CD14-positive monocyte (primary cell): ENCODE results near the gene CCDC13. TPM values are rescaled to one million over a fixed set of nuclear protein-coding genes. Genes with fewer than 3 reads are reported as not detected.

Experiments
- DNase-seq, 3 donors: peaks; one replicate each; pipeline ENCODE4 v3.0.0-alpha.2; 2011 to 2022
- H2AFZ ChIP-seq: 2 replicates; pipeline ENCODE4 v1.6.0; 2012; ENCODE audit warnings: mild to moderate bottlenecking, low read depth, low read length, inconsistent platforms; ENCODE audit not compliant: insufficient read depth, poor library complexity, severe bottlenecking
- H3K27ac ChIP-seq, 2 donors: 1 replicate in 1 of 2; 2 replicates in 1 of 2; pipeline ENCODE4 v1.5.1; 2012 to 2013; ENCODE audit warnings: low read length in 2 of 2, control low read depth in 1 of 2, inconsistent platforms in 1 of 2, low read depth in 1 of 2, mild to moderate bottlenecking in 1 of 2
- H3K27me3 ChIP-seq, 2 donors: one replicate each; pipeline versions ENCODE4 v1.6.0 to v1.6.1; 2011 to 2013; ENCODE audit warnings: low read length in 2 of 2; ENCODE audit not compliant: control insufficient read depth in 2 of 2, insufficient read depth in 2 of 2
- H3K36me3 ChIP-seq, 2 donors: replicated peaks in 1 of 2; 1 replicate in 1 of 2; 2 replicates in 1 of 2; pipeline versions ENCODE4 v1.5.1 to v1.6.1; 2012 to 2013; ENCODE audit warnings: low read length in 2 of 2, control low read depth in 1 of 2, inconsistent platforms in 1 of 2, mild to moderate bottlenecking in 1 of 2; ENCODE audit not compliant: insufficient read depth in 2 of 2, control insufficient read depth in 1 of 2
- H3K4me1 ChIP-seq, 2 donors: 1 replicate in 1 of 2; 2 replicates in 1 of 2; pipeline versions ENCODE4 v1.5.1 to v1.6.1; 2012 to 2013; ENCODE audit warnings: low read length in 2 of 2, control low read depth in 1 of 2, inconsistent platforms in 1 of 2, mild to moderate bottlenecking in 1 of 2, moderate library complexity in 1 of 2; ENCODE audit not compliant: insufficient read depth in 2 of 2, control insufficient read depth in 1 of 2
- H3K4me2 ChIP-seq: replicated peaks from 2 replicates; pipeline ENCODE3; 2012; ENCODE audit warnings: low read length, moderate library complexity, mild to moderate bottlenecking; ENCODE audit not compliant: poor library complexity, severe bottlenecking; ENCODE audit errors: extremely low read depth
- H3K4me3 ChIP-seq, 3 experiments: fragments of 200-600 bp in 1 of 3; sonication (generic) in 1 of 3; replicated peaks in 1 of 3; 1 replicate in 2 of 3; 2 replicates in 1 of 3; pipeline ENCODE4 v1.5.1; 2011 to 2013; ENCODE audit warnings: low read length in 3 of 3, mild to moderate bottlenecking in 3 of 3, control low read depth in 2 of 3, low read depth in 2 of 3, inconsistent platforms in 1 of 3, moderate library complexity in 1 of 3
- H3K79me2 ChIP-seq: 2 replicates; pipeline ENCODE4 v1.6.0; 2012; ENCODE audit warnings: mild to moderate bottlenecking, control low read depth, inconsistent platforms, low read length, moderate library complexity; ENCODE audit not compliant: insufficient read depth
- H3K9ac ChIP-seq: 2 replicates; pipeline ENCODE4 v1.6.0; 2017; ENCODE audit warnings: low read length, mild to moderate bottlenecking; ENCODE audit not compliant: insufficient read depth, poor library complexity, severe bottlenecking
- H3K9me3 ChIP-seq, 2 donors: replicated peaks in 1 of 2; 1 replicate in 1 of 2; 2 replicates in 1 of 2; pipeline versions ENCODE4 v1.5.1 to v1.6.1; 2012 to 2013; ENCODE audit warnings: low read length in 2 of 2, control low read depth in 1 of 2; ENCODE audit not compliant: control insufficient read depth in 1 of 2, insufficient read depth in 1 of 2
- H4K20me1 ChIP-seq: 2 replicates; pipeline ENCODE4 v1.6.0; 2012; ENCODE audit warnings: mild to moderate bottlenecking, low read length, control low read depth, moderate library complexity; ENCODE audit not compliant: insufficient read depth
- H3K27ac Mint-ChIP-seq, 7 donors: one replicate each; pipeline ENCODE4 v1.8.0; 2020; ENCODE audit warnings: mild to moderate bottlenecking in 7 of 7, mixed read lengths in 7 of 7, moderate library complexity in 6 of 7, inconsistent platforms in 2 of 7
- H3K27me3 Mint-ChIP-seq, 3 donors: one replicate each; pipeline ENCODE4 v1.8.0; 2021 to 2022; ENCODE audit warnings: low read depth in 3 of 3, mild to moderate bottlenecking in 3 of 3, mixed read lengths in 3 of 3, moderate library complexity in 3 of 3, inconsistent platforms in 1 of 3
- H3K36me3 Mint-ChIP-seq, 2 donors: one replicate each; pipeline ENCODE4 v1.8.0; 2020; ENCODE audit warnings: mixed read lengths in 2 of 2, inconsistent platforms in 1 of 2, mild to moderate bottlenecking in 1 of 2
- H3K4me1 Mint-ChIP-seq: one replicate; pipeline ENCODE4 v1.8.0; 2020; ENCODE audit warnings: mild to moderate bottlenecking, mixed read lengths
- H3K4me3 Mint-ChIP-seq, 2 donors: one replicate each; pipeline ENCODE4 v1.8.0; 2020; ENCODE audit warnings: mild to moderate bottlenecking in 2 of 2, mixed read lengths in 2 of 2, moderate library complexity in 1 of 2
- H3K9me3 Mint-ChIP-seq, 7 donors: one replicate each; pipeline ENCODE4 v1.8.0; 2020 to 2022; ENCODE audit warnings: mixed read lengths in 7 of 7, mild to moderate bottlenecking in 6 of 7, moderate library complexity in 6 of 7, inconsistent platforms in 2 of 7
- CTCF ChIP-seq: fragments of 200-600 bp; IDR thresholded peaks from one replicate; pipeline ENCODE4 v1.8.0; 2022; ENCODE audit warnings: antibody characterized with exemption, mild to moderate bottlenecking
- WGBS: methylation state at CpG from one replicate; pipeline ENCODE4 v1.1.5; 2013; ENCODE audit warnings: missing lambda C conversion rate; ENCODE audit not compliant: insufficient coverage; 5-methylcytosine and 5-hydroxymethylcytosine counted together
- intact Hi-C, 2 donors: fragments of 100-400 bp; cut with micrococcal nuclease; formaldehyde crosslinking; loops; one replicate each; pipeline versions ENCODE4 v1.15.0 to v1.15.1; 2023
- polyA plus RNA-seq, 3 donors: library from polyadenylated mRNA; depleted of rRNA in 1 of 3; unstranded in 2 of 3; stranded (reverse) in 1 of 3; fragments of 300-500 nt in 2 of 3; fragments of >200 nt in 1 of 3; fragmentation: Illumina TruSeq in 2 of 3; gene quantifications; 1 replicate in 2 of 3; 2 replicates in 1 of 3; pipeline ENCODE4 v1.2.3, GENCODE V29; 2012 to 2021

The CCDC13 gene
- polyA plus RNA-seq, 3 donors = 0.97 to 2.4 (median 1.8) TPM

GRCh38 chr3:42804106-42804830, 31.2 kb upstream of the CCDC13 start, which contains the start of gene HIGD1A:
Gene HIGD1A, minus strand, starts transcription at chr3:42804490. Its CDS starts 10,237 bp downstream, at chr3:42794253.
- under 1% methylated on average over 56 of the region's 63 CpGs for WGBS
- H3K4me3 Mint-ChIP-seq = peak within 1 kb of the TSS; percentile 98 to 99
- Histone ChIP-seq H3K4me3 (peak within 1 kb of the TSS; percentile 58 to 97 (median 80)), H3K27ac (peak within 1 kb of the TSS; percentile 79 to 80), H3K9me3 (no peaks in the 10 kb centered on the region), H3K9ac (peak within 1 kb of the TSS; percentile 75), H3K27me3 (peaks cover 2 to 18% of the 10 kb centered on the region in 2 donors), H3K4me1 (peaks cover 24 to 36% of the 10 kb centered on the region in 2 donors), H2AFZ (peak within 1 kb of the TSS; percentile 97), H3K79me2 (peaks cover 48% of the 10 kb centered on the region), H4K20me1 (peaks cover 24% of the 10 kb centered on the region), H3K36me3 (no peaks in the 10 kb centered on the region), H3K4me2 (peak within 1 kb of the TSS; percentile 91)
- no peak for TF ChIP-seq CTCF
- peaks cover 14 to 35% (median 17%) of the 10 kb centered on the region in 3 donors for H3K27me3 Mint-ChIP-seq
- peak within 1 kb of the TSS; percentile 89 to 96 (median 92) for H3K27ac Mint-ChIP-seq
- H3K9me3 Mint-ChIP-seq = peaks cover 0 to 3% (median 0%) of the 10 kb centered on the region in 7 donors
- H3K4me1 Mint-ChIP-seq = peaks cover 45% of the 10 kb centered on the region
- H3K36me3 Mint-ChIP-seq = peaks cover 5% of the 10 kb centered on the region in 2 donors
- intact Hi-C loops = loop anchor here in 1 of 2 donors (10.0 kb wide), 1 partner anchor 199 kb away; the partner anchor contains the start of gene NKTR
- DNase-seq = peak; percentile 88 to 92 (median 91)

GRCh38 chr3:42803414-42804105, 30.5 kb upstream of the CCDC13 start:
- H3K27me3 Mint-ChIP-seq = peaks cover 14 to 32% (median 17%) of the 10 kb centered on the region in 3 donors
- H3K27me3 ChIP-seq = peaks cover 2 to 18% of the 10 kb centered on the region in 2 donors
- H3K9me3 ChIP-seq = no peaks in the 10 kb centered on the region
- H2AFZ ChIP-seq = peak overlapping the region; percentile 97
- H3K4me1 ChIP-seq = peaks cover 25 to 39% of the 10 kb centered on the region in 2 donors
- H3K4me2 ChIP-seq = peak overlapping the region; percentile 91
- peak overlapping the region; percentile 75 for H3K9ac ChIP-seq
- peaks cover 46% of the 10 kb centered on the region for H3K4me1 Mint-ChIP-seq
- H3K9me3 Mint-ChIP-seq = peaks cover 0 to 3% (median 0%) of the 10 kb centered on the region in 7 donors
- peaks cover 48% of the 10 kb centered on the region for H3K79me2 ChIP-seq
- H3K36me3 ChIP-seq = no peaks in the 10 kb centered on the region
- no peak for TF ChIP-seq CTCF
- intact Hi-C loops = loop anchor here in 1 of 2 donors (10.0 kb wide), 1 partner anchor 199 kb away; the partner anchor contains the start of gene NKTR
- peak overlapping the region; percentile 58 to 97 (median 80) for H3K4me3 ChIP-seq
- peak overlapping the region; percentile 89 to 96 (median 92) for H3K27ac Mint-ChIP-seq
- peaks cover 5% of the 10 kb centered on the region in 2 donors for H3K36me3 Mint-ChIP-seq
- peak overlapping the region; percentile 79 to 80 for H3K27ac ChIP-seq
- peak in 2 of 3 donors; percentile 12 to 22 for DNase-seq
- WGBS = 2% methylated on average over 28 of the region's 33 CpGs
- H3K4me3 Mint-ChIP-seq = peak overlapping the region; percentile 98 to 99
- H4K20me1 ChIP-seq = peaks cover 24% of the 10 kb centered on the region
